ENCODE data around the gene CDC34.
A peak's percentile ranks its signal among the peaks of the same experiment; 100 is the strongest.

CDC34 gene, protein sequence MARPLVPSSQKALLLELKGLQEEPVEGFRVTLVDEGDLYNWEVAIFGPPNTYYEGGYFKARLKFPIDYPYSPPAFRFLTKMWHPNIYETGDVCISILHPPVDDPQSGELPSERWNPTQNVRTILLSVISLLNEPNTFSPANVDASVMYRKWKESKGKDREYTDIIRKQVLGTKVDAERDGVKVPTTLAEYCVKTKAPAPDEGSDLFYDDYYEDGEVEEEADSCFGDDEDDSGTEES

GRCh38 chr19:531753-532560 is at the start of gene CDC34:
TSS of gene CDC34 (plus strand) at chr19:531760. CDS start at chr19:531932, 172 bp downstream.
- no peak for DNase-seq (ENCODE audit: low read depth)
- peak within 1 kb of the TSS; percentile 96 for H3K4me3 ChIP-seq (ENCODE audit: low read depth, low read length)

DNA sequence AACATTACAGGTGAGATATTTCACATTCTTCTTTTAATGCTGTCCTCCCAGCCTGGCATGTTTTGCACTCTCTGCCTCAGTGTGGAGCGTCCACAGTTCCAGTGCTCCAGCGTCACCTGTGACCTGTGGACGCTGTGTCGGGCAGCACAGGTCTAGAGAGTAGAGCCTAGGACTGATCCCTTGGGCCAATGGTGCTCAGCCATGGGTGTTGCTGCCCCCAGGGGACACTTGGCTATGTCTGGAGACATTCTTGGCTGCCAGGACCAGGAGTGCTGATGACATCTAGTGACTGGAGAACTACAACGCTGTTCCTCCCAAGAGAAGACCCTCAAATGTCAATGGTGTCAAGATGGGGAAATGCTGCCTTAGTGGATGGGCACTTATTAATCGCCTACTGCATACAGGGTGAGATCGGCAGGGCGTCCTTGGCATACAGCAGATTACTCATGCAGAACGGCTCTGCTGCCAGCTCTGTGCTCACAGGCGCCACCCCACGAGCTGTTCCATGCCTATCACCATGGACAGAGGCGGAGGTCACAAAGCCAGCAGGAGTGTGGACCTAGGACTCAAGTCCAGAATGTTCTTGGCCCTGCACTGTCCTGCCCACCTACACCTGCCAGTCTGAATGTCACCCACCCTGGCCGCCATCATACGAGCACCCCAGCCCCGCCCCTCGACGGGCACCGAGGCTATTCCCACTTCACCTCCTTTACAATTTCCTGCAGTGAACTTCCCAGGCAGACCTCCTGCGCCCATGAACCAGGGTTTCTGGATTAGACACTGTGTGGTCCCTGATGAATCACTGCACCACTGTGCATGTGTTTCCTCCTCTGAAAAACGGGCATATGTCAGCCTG is 49.1 kb upstream of the CDC34 start:
- H3K4me3 ChIP-seq (ENCODE audit: low read depth, low read length) = no peak overlapping the region
- no peak for DNase-seq (ENCODE audit: low read depth)

DNA sequence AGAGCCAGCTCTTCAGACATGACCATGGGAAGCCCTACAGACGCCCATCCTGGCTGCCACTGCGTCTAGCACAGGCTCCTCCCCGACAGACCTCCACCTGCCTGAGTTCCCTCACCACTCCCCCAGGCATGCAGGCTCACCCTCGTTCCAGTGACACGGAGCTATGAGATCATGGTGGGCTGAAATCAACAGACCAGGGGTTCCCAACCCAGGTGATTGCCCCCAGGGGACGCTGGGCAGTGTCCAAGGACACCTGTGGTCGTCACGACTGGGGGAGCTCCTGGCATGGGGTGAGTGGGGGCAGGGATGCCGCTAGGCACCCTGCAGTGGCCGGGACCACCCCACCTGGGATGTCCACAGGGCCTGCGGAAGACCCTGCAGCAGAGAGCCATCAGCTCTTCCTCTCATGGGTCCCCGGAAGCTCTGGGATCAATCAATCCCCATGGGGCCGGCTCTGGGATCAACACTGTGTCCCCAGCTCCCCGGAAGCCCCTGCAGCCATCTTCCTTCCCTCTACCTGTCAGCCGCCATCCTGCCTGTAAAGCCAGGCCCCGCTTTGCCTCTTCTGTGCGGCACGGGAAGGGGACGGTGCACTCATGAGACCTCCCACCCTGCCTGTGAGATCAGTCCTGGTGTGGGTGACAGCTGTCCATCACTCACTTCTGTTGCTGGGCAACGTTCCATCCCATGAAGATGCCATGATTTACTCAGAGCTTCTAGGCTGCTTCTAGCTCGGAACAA is 48.1 kb upstream of the CDC34 start:
- H3K4me3 ChIP-seq (ENCODE audit: low read depth, low read length) = no peak overlapping the region
- no peak for DNase-seq (ENCODE audit: low read depth)

- no peak overlapping the region for H3K4me3 ChIP-seq (ENCODE audit: low read depth, low read length)
- no peak for DNase-seq (ENCODE audit: low read depth)
These were observed 47.1 kb upstream of the CDC34 start for GRCh38 chr19:484494-484893.

GRCh38 chr19:485077-485476 is 46.5 kb upstream of the CDC34 start:
- H3K4me3 ChIP-seq (ENCODE audit: low read depth, low read length) = no peak overlapping the region
- DNase-seq (ENCODE audit: low read depth) = no peak

DNA sequence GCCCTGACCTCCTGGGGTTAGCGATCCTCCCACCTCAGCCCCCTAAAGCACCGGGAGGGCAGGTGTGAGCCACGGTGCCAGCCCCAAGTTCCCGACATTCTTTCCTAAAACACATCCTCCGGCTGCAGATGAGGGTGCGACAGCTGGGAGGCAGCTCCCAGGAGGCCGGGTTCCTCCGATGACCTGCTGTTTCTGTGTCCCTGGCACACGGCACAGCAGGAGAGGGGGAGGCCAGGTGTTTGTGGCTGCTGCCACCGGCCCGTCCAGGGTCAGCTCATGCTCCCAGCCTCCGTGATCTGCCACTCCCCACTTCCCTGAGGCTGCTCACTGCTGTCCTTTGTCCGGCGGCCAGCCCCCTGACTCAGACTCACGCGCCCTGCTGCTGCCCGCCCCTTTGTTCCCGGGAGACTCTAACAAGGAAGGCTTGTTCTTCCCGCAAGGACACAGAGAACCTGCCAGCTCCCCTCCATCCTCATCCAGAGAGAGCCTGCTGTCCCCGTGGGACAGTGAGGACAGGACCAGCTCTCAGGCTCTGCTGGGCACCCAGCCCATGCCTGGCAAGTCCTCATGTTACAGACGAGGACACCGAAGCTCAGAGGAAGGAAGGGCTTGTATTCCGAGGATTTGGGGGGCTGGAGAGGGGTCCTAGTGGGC is 45.9 kb upstream of the CDC34 start:
- no peak overlapping the region for H3K4me3 ChIP-seq (ENCODE audit: low read depth, low read length)
- DNase-seq (ENCODE audit: low read depth) = no peak

- peak overlapping the region; percentile 87 for H3K4me3 ChIP-seq (ENCODE audit: low read depth, low read length)
- peak; percentile 86 for DNase-seq (ENCODE audit: low read depth)
These were observed 42.8 kb upstream of the CDC34 start for GRCh38 chr19:488505-489417.

- H3K4me3 ChIP-seq (ENCODE audit: low read depth, low read length) = peak overlapping the region; percentile 87
- DNase-seq (ENCODE audit: low read depth) = no peak
These were observed 42.0 kb upstream of the CDC34 start for GRCh38 chr19:489418-490196.

DNA sequence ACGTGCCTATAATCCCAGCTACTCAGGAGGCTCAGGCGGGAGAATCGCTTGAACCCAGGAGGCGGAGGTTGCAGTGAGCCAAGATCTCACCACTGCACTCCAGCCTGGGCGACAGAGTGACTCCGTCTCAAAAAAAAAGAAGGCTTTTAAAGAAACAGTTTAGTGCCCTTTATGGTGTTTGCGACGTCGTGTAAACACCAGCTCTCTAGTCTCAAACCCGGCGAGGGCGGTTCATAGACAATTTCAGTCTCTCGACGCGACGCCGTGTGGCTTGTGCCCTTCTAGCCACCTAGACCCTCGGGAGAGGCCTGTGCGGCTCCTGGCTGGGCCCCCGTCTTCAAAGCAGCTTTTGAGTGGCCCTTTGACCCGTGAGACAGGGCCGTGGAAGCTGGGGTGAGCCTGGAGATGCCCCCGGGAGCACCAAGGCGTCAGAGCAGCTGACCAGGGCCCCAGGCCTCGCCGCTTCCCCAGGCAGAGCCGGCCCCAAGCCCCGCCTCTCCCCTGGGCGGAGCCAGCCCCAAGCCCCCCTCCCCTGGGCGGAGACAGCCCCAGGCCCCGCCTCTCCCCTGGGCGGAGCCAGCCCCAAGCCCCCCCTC is 40.3 kb upstream of the CDC34 start:
- no peak overlapping the region for H3K4me3 ChIP-seq (ENCODE audit: low read depth, low read length)
- no peak for DNase-seq (ENCODE audit: low read depth)

- no peak overlapping the region for H3K4me3 ChIP-seq (ENCODE audit: low read depth, low read length)
- DNase-seq (ENCODE audit: low read depth) = no peak
These were observed 39.4 kb upstream of the CDC34 start for GRCh38 chr19:492091-492531.

DNA sequence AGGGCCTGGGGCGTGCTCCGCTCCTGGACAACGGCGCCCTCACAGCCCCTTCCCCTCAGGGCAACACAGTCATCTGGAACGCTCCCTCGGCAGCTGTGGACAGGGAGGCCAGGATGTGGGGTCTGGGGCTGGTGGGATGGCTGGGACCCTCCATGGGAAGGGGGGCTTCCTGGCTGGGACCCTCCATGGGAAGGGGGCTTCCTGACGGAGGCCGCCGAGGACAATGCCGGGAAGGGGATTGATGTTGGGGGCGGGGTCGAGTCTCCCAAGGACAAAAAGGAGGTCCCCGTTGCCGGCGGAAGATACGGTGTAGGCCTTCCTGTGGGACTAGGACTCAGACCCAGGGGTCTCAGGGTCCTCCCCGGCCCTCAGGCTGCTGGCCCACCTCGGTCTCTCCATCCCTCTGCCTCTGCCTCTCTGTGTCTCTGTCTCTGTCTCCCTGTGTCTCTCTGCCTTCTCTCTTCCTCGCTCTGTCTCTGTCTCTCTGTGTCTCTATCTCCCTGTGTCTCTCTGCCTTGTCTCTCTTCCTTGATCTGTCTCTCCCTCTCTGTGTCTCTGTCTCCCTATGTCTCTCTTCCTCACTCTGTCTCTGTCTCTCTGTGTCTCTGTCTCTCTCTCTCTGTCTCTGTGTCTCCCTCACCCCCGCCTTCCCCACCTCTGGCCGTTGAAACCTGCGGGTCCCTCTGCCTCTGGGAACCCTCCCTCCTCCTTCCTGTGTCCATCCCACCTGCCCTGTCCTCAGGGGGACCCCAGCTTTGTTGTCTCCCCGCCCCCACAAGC is 38.0 kb upstream of the CDC34 start:
- DNase-seq (ENCODE audit: low read depth) = no peak
- no peak overlapping the region for H3K4me3 ChIP-seq (ENCODE audit: low read depth, low read length)

- no peak for DNase-seq (ENCODE audit: low read depth)
These were observed 37.1 kb upstream of the CDC34 start for GRCh38 chr19:494171-495080.

GRCh38 chr19:495081-495401 is 36.5 kb upstream of the CDC34 start:
- DNase-seq (ENCODE audit: low read depth) = no peak
- H3K4me3 ChIP-seq (ENCODE audit: low read depth, low read length) = no peak overlapping the region

More at GRCh38 chr19:494171-495080, 37.1 kb upstream of the CDC34 start:
- no peak overlapping the region for H3K4me3 ChIP-seq (ENCODE audit: low read depth, low read length)

DNA sequence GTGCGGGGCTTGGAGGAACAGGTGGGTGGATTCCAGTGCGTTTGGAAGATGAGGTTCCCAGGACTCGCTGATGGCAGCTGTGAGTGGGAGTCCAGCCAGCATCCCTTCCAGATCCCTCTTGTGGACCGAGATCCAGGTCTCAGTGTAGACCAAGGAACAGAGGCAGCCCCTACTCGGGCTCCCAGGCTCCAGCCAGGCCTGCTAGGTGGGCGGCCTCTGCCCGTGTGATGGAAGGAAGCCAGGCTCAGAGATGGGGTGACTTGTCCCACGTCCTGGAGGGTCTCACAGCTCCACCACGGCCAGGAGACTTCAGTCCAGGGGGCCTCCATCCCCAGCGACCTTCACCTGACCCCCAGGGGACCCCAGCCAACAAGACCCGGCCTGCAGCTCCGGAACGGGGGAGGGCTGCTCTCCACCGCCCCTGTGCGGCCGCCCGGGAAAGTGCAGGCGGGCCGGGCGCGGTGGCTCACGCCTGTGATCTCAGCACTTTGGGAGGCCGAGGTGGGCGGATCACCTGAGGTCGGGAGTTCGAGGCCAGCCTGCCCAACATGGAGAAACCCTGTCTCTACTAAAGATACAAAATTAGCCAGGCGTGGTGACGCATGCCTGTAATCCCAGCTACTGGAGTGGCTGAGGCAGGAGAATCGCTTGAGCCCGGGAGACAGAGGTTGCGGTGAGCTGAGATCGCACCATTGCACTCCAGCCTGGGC is 36.0 kb upstream of the CDC34 start:
- no peak for DNase-seq (ENCODE audit: low read depth)
- H3K4me3 ChIP-seq (ENCODE audit: low read depth, low read length) = no peak overlapping the region

All from skeletal muscle cell (primary cell).